ENCODE measurements around the gene ALDH1A3.

- TF ChIP-seq, protein P1, sequence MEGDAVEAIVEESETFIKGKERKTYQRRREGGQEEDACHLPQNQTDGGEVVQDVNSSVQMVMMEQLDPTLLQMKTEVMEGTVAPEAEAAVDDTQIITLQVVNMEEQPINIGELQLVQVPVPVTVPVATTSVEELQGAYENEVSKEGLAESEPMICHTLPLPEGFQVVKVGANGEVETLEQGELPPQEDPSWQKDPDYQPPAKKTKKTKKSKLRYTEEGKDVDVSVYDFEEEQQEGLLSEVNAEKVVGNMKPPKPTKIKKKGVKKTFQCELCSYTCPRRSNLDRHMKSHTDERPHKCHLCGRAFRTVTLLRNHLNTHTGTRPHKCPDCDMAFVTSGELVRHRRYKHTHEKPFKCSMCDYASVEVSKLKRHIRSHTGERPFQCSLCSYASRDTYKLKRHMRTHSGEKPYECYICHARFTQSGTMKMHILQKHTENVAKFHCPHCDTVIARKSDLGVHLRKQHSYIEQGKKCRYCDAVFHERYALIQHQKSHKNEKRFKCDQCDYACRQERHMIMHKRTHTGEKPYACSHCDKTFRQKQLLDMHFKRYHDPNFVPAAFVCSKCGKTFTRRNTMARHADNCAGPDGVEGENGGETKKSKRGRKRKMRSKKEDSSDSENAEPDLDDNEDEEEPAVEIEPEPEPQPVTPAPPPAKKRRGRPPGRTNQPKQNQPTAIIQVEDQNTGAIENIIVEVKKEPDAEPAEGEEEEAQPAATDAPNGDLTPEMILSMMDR (IDR thresholded peaks at IDR 0.05), result no peak
- TF ChIP-seq POLR2A (IDR thresholded peaks at IDR 0.05), result no peak
These were observed 38.2 kb upstream of the ALDH1A3 start for GRCh38 chr15:100841426-100841825.

Measured in thyroid gland (tissue), 4 donors.